Trophoblast cell (in vitro differentiated cells and primary cell): ENCODE data around the gene INS. TPM values are rescaled to one million over a fixed set of nuclear protein-coding genes. Genes with fewer than 3 reads are reported as not detected.
A peak's percentile ranks its signal among the peaks of the same experiment; 100 is the strongest.

Experiments
- DNase-seq, 2 donors: peaks; one replicate each; pipeline ENCODE4 v3.0.0-alpha.2; 2016
- H2AFZ ChIP-seq: 2 replicates; pipeline ENCODE4 v1.6.1; 2013; ENCODE audit warnings: low read length, moderate library complexity, mild to moderate bottlenecking; ENCODE audit not compliant: insufficient read depth, poor library complexity
- H2AK5ac ChIP-seq: 2 replicates; pipeline ENCODE4 v1.6.1; 2013; ENCODE audit warnings: mild to moderate bottlenecking, low read length
- H2BK120ac ChIP-seq: 2 replicates; pipeline ENCODE4 v1.6.1; 2013; ENCODE audit warnings: low read length, mild to moderate bottlenecking, moderate library complexity; ENCODE audit not compliant: insufficient read depth, poor library complexity
- H2BK12ac ChIP-seq: 2 replicates; pipeline ENCODE4 v1.6.1; 2013; ENCODE audit warnings: mild to moderate bottlenecking, low read length, moderate library complexity
- H2BK5ac ChIP-seq: 2 replicates; pipeline ENCODE4 v1.6.1; 2013; ENCODE audit warnings: low read length, low read depth, moderate library complexity, mild to moderate bottlenecking; ENCODE audit not compliant: poor library complexity
- H3K14ac ChIP-seq: 2 replicates; pipeline ENCODE4 v1.6.1; 2013; ENCODE audit warnings: mild to moderate bottlenecking, low read length
- H3K18ac ChIP-seq: 2 replicates; pipeline ENCODE4 v1.6.1; 2013; ENCODE audit warnings: mild to moderate bottlenecking, low read length
- H3K23ac ChIP-seq: 2 replicates; pipeline ENCODE4 v1.6.1; 2013; ENCODE audit warnings: low read length
- H3K27ac ChIP-seq: 2 replicates; pipeline ENCODE4 v1.5.1; 2013; ENCODE audit warnings: low read depth, mild to moderate bottlenecking, inconsistent platforms, low read length, moderate library complexity
- H3K27me3 ChIP-seq: 2 replicates; pipeline ENCODE4 v1.6.1; 2013; ENCODE audit warnings: inconsistent platforms, mild to moderate bottlenecking, low read length, moderate library complexity; ENCODE audit not compliant: insufficient read depth
- H3K36me3 ChIP-seq, 2 experiments: 1 replicate in 1 of 2; 2 replicates in 1 of 2; pipeline ENCODE4 v1.6.1; 2013; ENCODE audit warnings: low read length in 2 of 2, mild to moderate bottlenecking in 2 of 2, moderate library complexity in 1 of 2; ENCODE audit not compliant: insufficient read depth in 2 of 2, control insufficient read depth in 1 of 2
- H3K4ac ChIP-seq: 2 replicates; pipeline ENCODE4 v1.6.1; 2013; ENCODE audit warnings: low read depth, mild to moderate bottlenecking, low read length, moderate library complexity
- H3K4me1 ChIP-seq, 2 experiments: 1 replicate in 1 of 2; 2 replicates in 1 of 2; pipeline ENCODE4 v1.6.1; 2013; ENCODE audit warnings: low read length in 2 of 2, mild to moderate bottlenecking in 2 of 2, moderate library complexity in 1 of 2; ENCODE audit not compliant: insufficient read depth in 2 of 2, control insufficient read depth in 1 of 2
- H3K4me2 ChIP-seq: 2 replicates; pipeline ENCODE4 v1.6.1; 2013; ENCODE audit warnings: inconsistent platforms, mild to moderate bottlenecking, low read length, moderate library complexity
- H3K4me3 ChIP-seq: 2 replicates; pipeline ENCODE4 v1.5.1; 2013; ENCODE audit warnings: mild to moderate bottlenecking, low read depth, low read length, inconsistent platforms
- H3K79me1 ChIP-seq: one replicate; pipeline ENCODE4 v1.6.1; 2013; ENCODE audit warnings: low read length
- H3K79me2 ChIP-seq: 2 replicates; pipeline ENCODE4 v1.6.1; 2013; ENCODE audit warnings: low read length, mild to moderate bottlenecking; ENCODE audit not compliant: control insufficient read depth, insufficient read depth, poor library complexity
- H3K9ac ChIP-seq: 2 replicates; pipeline ENCODE4 v1.6.1; 2013; ENCODE audit warnings: mild to moderate bottlenecking, low read length
- H3K9me3 ChIP-seq: 2 replicates; pipeline ENCODE4 v1.6.1; 2013; ENCODE audit warnings: low read depth, mild to moderate bottlenecking, control low read depth, inconsistent platforms, low read length; ENCODE audit not compliant: insufficient read depth
- H4K12ac ChIP-seq: 2 replicates; pipeline ENCODE4 v1.6.1; 2013; ENCODE audit warnings: low read depth, mild to moderate bottlenecking, low read length, moderate library complexity
- H4K8ac ChIP-seq: 2 replicates; pipeline ENCODE4 v1.6.1; 2013; ENCODE audit warnings: low read depth, mild to moderate bottlenecking, low read length, moderate library complexity
- H4K91ac ChIP-seq: one replicate; pipeline ENCODE4 v1.6.1; 2013; ENCODE audit warnings: low read depth, mild to moderate bottlenecking, low read length, moderate library complexity
- WGBS: extraction: QIAGEN DNeasy Blood & Tissue Kit; methylation state at CpG from one replicate; pipeline ENCODE4 v1.1.7; 2013; ENCODE audit warnings: missing lambda C conversion rate; ENCODE audit not compliant: insufficient read length, insufficient coverage; ENCODE audit errors: extremely low coverage; 5-methylcytosine and 5-hydroxymethylcytosine counted together
- polyA plus RNA-seq: library from polyadenylated mRNA; stranded (reverse); fragments of 200-250 nt; gene quantifications from 2 replicates; pipeline ENCODE4 v1.2.3, GENCODE V29; 2013

INS gene
- polyA plus RNA-seq: not detected in 2 replicates

- no peak within 1 kb of the TSS for H3K14ac ChIP-seq
- H3K79me2 ChIP-seq: no peaks in the 10 kb centered on the region
- H3K36me3 ChIP-seq: no peaks in the 10 kb centered on the region
- no peak within 1 kb of the TSS for H2BK12ac ChIP-seq
- H3K18ac ChIP-seq: no peak within 1 kb of the TSS
- no peak for DNase-seq
- no peak within 1 kb of the TSS for H3K4me3 ChIP-seq
- no peak within 1 kb of the TSS for H2AFZ ChIP-seq
- H2BK120ac ChIP-seq: no peak within 1 kb of the TSS
- H4K12ac ChIP-seq: no peak within 1 kb of the TSS
- no peak within 1 kb of the TSS for H2BK5ac ChIP-seq
- no peak within 1 kb of the TSS for H4K8ac ChIP-seq
- H3K27me3 ChIP-seq: no peaks in the 10 kb centered on the region
- H3K79me1 ChIP-seq: no peaks in the 10 kb centered on the region
- no peak within 1 kb of the TSS for H3K4me2 ChIP-seq
- H3K9me3 ChIP-seq: no peaks in the 10 kb centered on the region
- no peak within 1 kb of the TSS for H3K27ac ChIP-seq
- no peaks in the 10 kb centered on the region for H3K4me1 ChIP-seq
- WGBS: no CpG with 5 or more reads among the region's 13 CpGs
- no peak within 1 kb of the TSS for H3K9ac ChIP-seq
- H2AK5ac ChIP-seq: no peak within 1 kb of the TSS
- H3K4ac ChIP-seq: no peak within 1 kb of the TSS
- H4K91ac ChIP-seq: no peak within 1 kb of the TSS
- H3K23ac ChIP-seq: no peak within 1 kb of the TSS
Observed at GRCh38 chr11:2160736-2161259, at the start of gene INS. INS (minus strand) TSS chr11:2161209; CDS start chr11:2160971, 238 bp downstream.

- Histone ChIP-seq H3K27ac (no peak overlapping the region), H3K36me3 (no peaks in the 10 kb centered on the region), H3K4me1 (peaks cover 13% of the 10 kb centered on the region in 2 experiments), H3K4me3 (no peak overlapping the region), H3K79me2 (no peaks in the 10 kb centered on the region), H3K14ac (no peak overlapping the region), H3K18ac (no peak overlapping the region), H3K27me3 (no peaks in the 10 kb centered on the region), H4K8ac (no peak overlapping the region), H3K4me2 (no peak overlapping the region), H3K9me3 (peaks cover 10% of the 10 kb centered on the region), H2BK120ac (no peak overlapping the region), H3K23ac (no peak overlapping the region), H3K4ac (no peak overlapping the region), H3K79me1 (peaks cover 3% of the 10 kb centered on the region), H4K12ac (no peak overlapping the region), H2BK5ac (no peak overlapping the region), H4K91ac (no peak overlapping the region), H2AK5ac (no peak overlapping the region), H2AFZ (no peak overlapping the region), H2BK12ac (no peak overlapping the region), H3K9ac (no peak overlapping the region)
- DNase-seq: no peak
- WGBS: no CpG with 5 or more reads among the region's 16 CpGs
Observed at GRCh38 chr11:2210366-2211112, 49.5 kb upstream of the INS start.

- Histone ChIP-seq H4K8ac (no peak overlapping the region), H2BK5ac (no peak overlapping the region), H3K4me1 (peaks cover 14% of the 10 kb centered on the region in 2 experiments), H3K23ac (no peak overlapping the region), H3K4ac (no peak overlapping the region), H3K18ac (no peak overlapping the region), H3K4me2 (no peak overlapping the region), H2AFZ (no peak overlapping the region), H3K79me1 (peaks cover 3% of the 10 kb centered on the region), H2AK5ac (no peak overlapping the region), H4K91ac (no peak overlapping the region), H3K36me3 (no peaks in the 10 kb centered on the region), H3K14ac (no peak overlapping the region), H3K9ac (no peak overlapping the region), H2BK120ac (no peak overlapping the region), H3K79me2 (no peaks in the 10 kb centered on the region), H3K9me3 (peaks cover 10% of the 10 kb centered on the region), H3K27ac (no peak overlapping the region), H2BK12ac (no peak overlapping the region), H3K27me3 (no peaks in the 10 kb centered on the region), H4K12ac (no peak overlapping the region), H3K4me3 (no peak overlapping the region)
- no CpG with 5 or more reads among the region's 12 CpGs for whole genome bisulfite sequencing
- no peak for DNase-seq
Observed at GRCh38 chr11:2209900-2210321, 48.9 kb upstream of the INS start.

- H2AFZ ChIP-seq: no peak overlapping the region
- no peak overlapping the region for H3K23ac ChIP-seq
- H3K18ac ChIP-seq: no peak overlapping the region
- no peaks in the 10 kb centered on the region for H3K27me3 ChIP-seq
- peaks cover 6% of the 10 kb centered on the region for H3K9me3 ChIP-seq
- H2BK5ac ChIP-seq: no peak overlapping the region
- H3K27ac ChIP-seq: no peak overlapping the region
- no peak overlapping the region for H4K12ac ChIP-seq
- no peaks in the 10 kb centered on the region for H3K79me2 ChIP-seq
- peaks cover 19% of the 10 kb centered on the region in 2 experiments for H3K4me1 ChIP-seq
- no peak for DNase-seq
- H3K4ac ChIP-seq: no peak overlapping the region
- no peak overlapping the region for H3K9ac ChIP-seq
- no peaks in the 10 kb centered on the region for H3K36me3 ChIP-seq
- no peak overlapping the region for H2BK12ac ChIP-seq
- H4K91ac ChIP-seq: peak overlapping the region; percentile 16
- no peak overlapping the region for H3K14ac ChIP-seq
- H3K4me3 ChIP-seq: no peak overlapping the region
- H2BK120ac ChIP-seq: no peak overlapping the region
- H3K4me2 ChIP-seq: no peak overlapping the region
- peaks cover 3% of the 10 kb centered on the region for H3K79me1 ChIP-seq
- peak overlapping the region; percentile 14 for H2AK5ac ChIP-seq
- no CpG with 5 or more reads among the region's 11 CpGs for WGBS
- H4K8ac ChIP-seq: no peak overlapping the region
Observed at GRCh38 chr11:2209370-2209801, 48.4 kb upstream of the INS start.
